ENCODE results near the gene MYH13. TPM values are rescaled to one million over a fixed set of nuclear protein-coding genes. Genes with fewer than 3 reads are reported as not detected.

Gene MYH13
- total RNA-seq, 1 donor from 2014 or later = under 0.01 TPM

Other genes with a start within 250 kb of the MYH13 start
- 60.8 TPM for gene GAS7, start 174.4 kb downstream of the MYH13 start, total RNA-seq
- gene MYH8, start 48.9 kb upstream of the MYH13 start, total RNA-seq = 442 TPM
- under 0.01 TPM for gene MYH4, start 96.6 kb upstream of the MYH13 start, total RNA-seq
- gene MYH1, start 145.5 kb upstream of the MYH13 start, total RNA-seq = 3.2 TPM
- gene MYH2, start 176.7 kb upstream of the MYH13 start, total RNA-seq = 79.7 TPM